B cell (primary cell): ENCODE results near the gene USP46. TPM values are rescaled to one million over a fixed set of nuclear protein-coding genes. Genes with fewer than 3 reads are reported as not detected.

Experiments used
- ATAC-seq: fragments of 200-7000 bp; cut with Tn5 transposase; one replicate; pipeline ENCODE4 v1.10.0; 2021; ENCODE audit warnings: low read depth, mild to moderate bottlenecking, moderate number of reproducible peaks, moderate library complexity
- CTCF ChIA-PET: fragments of 350-600 bp; sonication (Branson Sonifier 250); formaldehyde crosslinking; loops from one replicate; lab custom pipeline; 2021; ENCODE audit warnings: antibody characterized with exemption, inconsistent platforms; lab: Charles Lee
- POLR2A ChIA-PET: fragments of 350-600 bp; sonication (Branson Sonifier 250); formaldehyde crosslinking; loops from one replicate; lab custom pipeline; 2021; ENCODE audit warnings: antibody characterized with exemption; lab: Charles Lee
- DNase-seq: peaks from one replicate; pipeline ENCODE4 v3.0.0; 2013
- H2AFZ ChIP-seq: 2 replicates; pipeline ENCODE4 v1.6.1; 2012; ENCODE audit warnings: mild to moderate bottlenecking, low read depth, low read length; ENCODE audit not compliant: insufficient read depth, poor library complexity, severe bottlenecking
- H3K27ac ChIP-seq, 2 donors: 1 replicate in 1 of 2; 2 replicates in 1 of 2; pipeline ENCODE4 v1.5.1; 2012 to 2013; ENCODE audit warnings: low read length in 2 of 2, mild to moderate bottlenecking in 2 of 2, moderate library complexity in 1 of 2
- H3K27me3 ChIP-seq, 4 experiments: fragments of 200-600 bp in 1 of 4; sonication (generic) in 1 of 4; replicated peaks in 1 of 4; 1 replicate in 2 of 4; 2 replicates in 2 of 4; pipeline versions ENCODE4 v1.6.1 to v1.7.0; 2013 to 2016; ENCODE audit warnings: low read length in 3 of 4, mild to moderate bottlenecking in 2 of 4, mixed read lengths in 1 of 4, moderate library complexity in 1 of 4; ENCODE audit not compliant: insufficient read depth in 4 of 4, control insufficient read depth in 3 of 4; ENCODE audit errors: control extremely low read depth in 1 of 4
- H3K36me3 ChIP-seq, 2 experiments: replicated peaks in 1 of 2; 1 replicate in 1 of 2; 2 replicates in 1 of 2; pipeline versions ENCODE4 v1.6.1 to v1.7.1; 2013; ENCODE audit warnings: low read length in 1 of 2; ENCODE audit not compliant: insufficient read depth in 2 of 2, control insufficient read depth in 1 of 2; ENCODE audit errors: control extremely low read depth in 1 of 2, extremely low read depth in 1 of 2
- H3K4me1 ChIP-seq, 2 donors: fragments of 200-600 bp in 1 of 2; sonication (generic) in 1 of 2; 1 replicate in 1 of 2; 2 replicates in 1 of 2; pipeline versions ENCODE4 v1.5.1 to v1.6.1; 2013 to 2017; ENCODE audit warnings: low read length in 2 of 2; ENCODE audit not compliant: control insufficient read depth in 2 of 2, insufficient read depth in 2 of 2
- H3K4me2 ChIP-seq: replicated peaks from 2 replicates; pipeline ENCODE3; 2012; ENCODE audit warnings: mild to moderate bottlenecking, low read depth, low read length; ENCODE audit not compliant: poor library complexity, severe bottlenecking
- H3K4me3 ChIP-seq, 5 experiments: fragments of 200-600 bp in 1 of 5; sonication (generic) in 1 of 5; 1 replicate in 3 of 5; 2 replicates in 2 of 5; pipeline versions ENCODE4 v1.5.1 to v1.7.0; 2011 to 2016; ENCODE audit warnings: low read length in 4 of 5, mild to moderate bottlenecking in 4 of 5, low read depth in 2 of 5, control low read depth in 1 of 5, moderate library complexity in 1 of 5; ENCODE audit not compliant: insufficient read depth in 1 of 5; ENCODE audit errors: control extremely low read depth in 1 of 5, extremely low read depth in 1 of 5
- H3K79me2 ChIP-seq: fragments of 200-600 bp; sonication (generic); one replicate; pipeline ENCODE4 v1.6.0; 2016; ENCODE audit warnings: low read length; ENCODE audit not compliant: control insufficient read depth, insufficient read depth
- H3K9ac ChIP-seq: fragments of 200-600 bp; sonication (generic); 2 replicates; pipeline ENCODE4 v1.6.1; 2017; ENCODE audit warnings: mild to moderate bottlenecking, low read length, moderate library complexity
- H3K9me3 ChIP-seq, 3 donors: one replicate each; pipeline versions ENCODE4 v1.6.1 to v1.7.1; 2013; ENCODE audit warnings: low read length in 2 of 3; ENCODE audit not compliant: control insufficient read depth in 2 of 3, insufficient read depth in 1 of 3; ENCODE audit errors: control extremely low read depth in 1 of 3
- H4K20me1 ChIP-seq: 2 replicates; pipeline ENCODE4 v1.6.0; 2012; ENCODE audit warnings: mild to moderate bottlenecking, low read length; ENCODE audit not compliant: insufficient read depth, control insufficient read depth, poor library complexity, severe bottlenecking
- H3K27ac Mint-ChIP-seq: one replicate; pipeline ENCODE4 v1.8.0; 2021; ENCODE audit warnings: mixed read lengths
- H3K27me3 Mint-ChIP-seq: one replicate; pipeline ENCODE4 v1.8.0; 2021; ENCODE audit warnings: mixed read lengths
- H3K4me1 Mint-ChIP-seq: one replicate; pipeline ENCODE4 v1.8.0; 2021; ENCODE audit warnings: mixed read lengths
- H3K4me3 Mint-ChIP-seq: one replicate; pipeline ENCODE4 v1.8.0; 2021; ENCODE audit warnings: mixed read lengths
- H3K9me3 Mint-ChIP-seq: one replicate; pipeline ENCODE4 v1.8.0; 2022; ENCODE audit warnings: mixed read lengths; ENCODE audit not compliant: insufficient read depth
- EZH2 ChIP-seq: IDR thresholded peaks from 2 replicates; pipeline ENCODE4 v1.6.1; 2012; ENCODE audit warnings: borderline replicate concordance, low read depth, mild to moderate bottlenecking, moderate library complexity, low read length; ENCODE audit not compliant: insufficient read depth, poor library complexity, severe bottlenecking
- WGBS: methylation state at CpG from one replicate; pipeline ENCODE4 v1.1.5; 2013; ENCODE audit warnings: missing lambda C conversion rate; ENCODE audit not compliant: insufficient coverage; 5-methylcytosine and 5-hydroxymethylcytosine counted together
- intact Hi-C: fragments of 100-400 bp; cut with micrococcal nuclease; formaldehyde crosslinking; loops from one replicate; pipeline ENCODE4 v1.10.0; 2022
- polyA plus RNA-seq: library from polyadenylated mRNA; depleted of rRNA; stranded (reverse); fragments of >200 nt; gene quantifications from 2 replicates; pipeline ENCODE4 v1.2.3, GENCODE V29; 2012
- total RNA-seq, 2 donors: library from RNA; stranded (reverse); fragments of 120-200 nt in 1 of 2; gene quantifications; 1 replicate in 1 of 2; 2 replicates in 1 of 2; pipeline versions ENCODE4 v1.2.3 to v1.2.4, GENCODE V29; 2013 to 2022
- TF ChIP-seq, protein P1 (sequence below): fragments of 200-600 bp; IDR thresholded peaks from one replicate; pipeline ENCODE4 v1.8.0; 2022; ENCODE audit warnings: antibody characterized with exemption, mild to moderate bottlenecking

The USP46 gene
- total and polyA plus RNA-seq, 2 donors (not counting 1 experiment from before 2014, with no cell fraction given) = 1.8 to 11.8 TPM

GRCh38 chr4:52545099-52546069 is 113.7 kb downstream of the USP46 start:
- no peaks in the 10 kb centered on the region for H3K36me3 ChIP-seq
- ChIA-PET CTCF (interaction anchor here (0.6 to 4.3 kb wide), 23 partner anchors 8 to 1689 kb away, joined by 3 to 167 read pairs (median 4); no protein-coding TSS in a partner anchor), POLR2A (no interaction called here)
- peaks cover 0 to 4% (median 0%) of the 10 kb centered on the region in 3 donors for H3K9me3 ChIP-seq
- ATAC-seq = peak; percentile 43
- no peaks in the 10 kb centered on the region for H3K79me2 ChIP-seq
- H3K27ac ChIP-seq = no peak overlapping the region
- no peaks in the 10 kb centered on the region for H3K4me1 ChIP-seq
- intact Hi-C loops = loop anchor here (10.0 kb wide), 1 partner anchor 119 kb away; no protein-coding TSS in a partner anchor
- Mint-ChIP-seq H3K4me3 (no peak overlapping the region), H3K27ac (no peak overlapping the region), H3K27me3 (peaks cover 12% of the 10 kb centered on the region), H3K9me3 (no peaks in the 10 kb centered on the region), H3K4me1 (no peaks in the 10 kb centered on the region)
- no peak overlapping the region for H3K4me3 ChIP-seq
- TF ChIP-seq, protein P1, sequence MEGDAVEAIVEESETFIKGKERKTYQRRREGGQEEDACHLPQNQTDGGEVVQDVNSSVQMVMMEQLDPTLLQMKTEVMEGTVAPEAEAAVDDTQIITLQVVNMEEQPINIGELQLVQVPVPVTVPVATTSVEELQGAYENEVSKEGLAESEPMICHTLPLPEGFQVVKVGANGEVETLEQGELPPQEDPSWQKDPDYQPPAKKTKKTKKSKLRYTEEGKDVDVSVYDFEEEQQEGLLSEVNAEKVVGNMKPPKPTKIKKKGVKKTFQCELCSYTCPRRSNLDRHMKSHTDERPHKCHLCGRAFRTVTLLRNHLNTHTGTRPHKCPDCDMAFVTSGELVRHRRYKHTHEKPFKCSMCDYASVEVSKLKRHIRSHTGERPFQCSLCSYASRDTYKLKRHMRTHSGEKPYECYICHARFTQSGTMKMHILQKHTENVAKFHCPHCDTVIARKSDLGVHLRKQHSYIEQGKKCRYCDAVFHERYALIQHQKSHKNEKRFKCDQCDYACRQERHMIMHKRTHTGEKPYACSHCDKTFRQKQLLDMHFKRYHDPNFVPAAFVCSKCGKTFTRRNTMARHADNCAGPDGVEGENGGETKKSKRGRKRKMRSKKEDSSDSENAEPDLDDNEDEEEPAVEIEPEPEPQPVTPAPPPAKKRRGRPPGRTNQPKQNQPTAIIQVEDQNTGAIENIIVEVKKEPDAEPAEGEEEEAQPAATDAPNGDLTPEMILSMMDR = peak; percentile 88
- TF ChIP-seq EZH2 = no peak
- peak; percentile 64 for DNase-seq
- H3K4me2 ChIP-seq = no peak overlapping the region
- WGBS = 37% methylated on average over 9 of the region's 13 CpGs
- peaks cover 0 to 4% (median 0%) of the 10 kb centered on the region in 4 experiments for H3K27me3 ChIP-seq
- H2AFZ ChIP-seq = no peak overlapping the region
- no peak overlapping the region for H3K9ac ChIP-seq
- H4K20me1 ChIP-seq = no peaks in the 10 kb centered on the region

Other genes starting within 250 kb of the USP46 start
- not detected in 2 replicates for gene ERVMER34-1, start 92.1 kb upstream of the USP46 start, total RNA-seq
- not detected in 2 replicates for gene ERVMER34-1, start 92.1 kb upstream of the USP46 start, polyA plus RNA-seq
- gene RASL11B, start 203.0 kb upstream of the USP46 start, total RNA-seq = 1.2 and 1.3 TPM in 2 replicates
- 0.17 and 0.36 TPM in 2 replicates for gene RASL11B, start 203.0 kb upstream of the USP46 start, polyA plus RNA-seq